CD4-positive, alpha-beta memory T cell (primary cell): ENCODE data around the gene LRRTM2. TPM values are rescaled to one million over a fixed set of nuclear protein-coding genes. Genes with fewer than 3 reads are reported as not detected.
"Not testable (repeated sequence)": the region's sequence is repeated elsewhere in the genome, so short reads cannot be mapped to it uniquely, and the experiment has no call there.

Experiments used
- CTCF ChIA-PET: fragments of 350-600 bp; sonication (Branson Sonifier 250); formaldehyde crosslinking; loops from one replicate; lab custom pipeline; 2021; ENCODE audit warnings: inconsistent platforms; ENCODE audit not compliant: partially characterized antibody; lab: Charles Lee
- POLR2A ChIA-PET: fragments of 350-600 bp; sonication (Branson Sonifier 250); formaldehyde crosslinking; loops from one replicate; lab custom pipeline; 2021; ENCODE audit not compliant: partially characterized antibody; lab: Charles Lee
- DNase-seq, 5 donors: peaks; one replicate each; pipeline versions ENCODE4 v3.0.0 to v3.0.0-alpha.2; 2020 to 2022; ENCODE audit warnings: mixed read lengths in 1 of 5
- H3K27ac ChIP-seq: one replicate; pipeline ENCODE4 v1.7.0; 2013; ENCODE audit warnings: low read depth, low read length
- H3K27me3 ChIP-seq: 2 replicates; pipeline ENCODE4 v1.7.0; 2013; ENCODE audit warnings: mild to moderate bottlenecking, low read length, moderate library complexity; ENCODE audit not compliant: insufficient read depth
- H3K36me3 ChIP-seq: 2 replicates; pipeline ENCODE4 v1.7.0; 2013; ENCODE audit warnings: mild to moderate bottlenecking, low read length, moderate library complexity; ENCODE audit not compliant: insufficient read depth
- H3K4me1 ChIP-seq: 2 replicates; pipeline ENCODE4 v1.7.0; 2013; ENCODE audit warnings: mild to moderate bottlenecking, low read length, moderate library complexity; ENCODE audit not compliant: insufficient read depth
- H3K4me3 ChIP-seq, 2 donors: one replicate each; pipeline ENCODE4 v1.7.0; 2013; ENCODE audit warnings: low read length in 2 of 2, mild to moderate bottlenecking in 1 of 2
- H3K9me3 ChIP-seq, 2 donors: one replicate each; pipeline ENCODE4 v1.7.0; 2013; ENCODE audit warnings: low read length in 2 of 2, control low read depth in 1 of 2; ENCODE audit not compliant: control insufficient read depth in 1 of 2
- H3K27ac Mint-ChIP-seq, 7 donors: one replicate each; pipeline ENCODE4 v1.8.0; 2020 to 2021; ENCODE audit warnings: mixed read lengths in 7 of 7, mild to moderate bottlenecking in 6 of 7, inconsistent platforms in 3 of 7, moderate library complexity in 3 of 7
- H3K27me3 Mint-ChIP-seq, 2 donors: one replicate each; pipeline ENCODE4 v1.8.0; 2020 to 2021; ENCODE audit warnings: mixed read lengths in 2 of 2
- H3K36me3 Mint-ChIP-seq, 2 donors: one replicate each; pipeline ENCODE4 v1.8.0; 2020 to 2021; ENCODE audit warnings: mixed read lengths in 2 of 2, inconsistent platforms in 1 of 2, mild to moderate bottlenecking in 1 of 2
- H3K4me1 Mint-ChIP-seq, 4 donors: one replicate each; pipeline ENCODE4 v1.8.0; 2020 to 2021; ENCODE audit warnings: mixed read lengths in 4 of 4, mild to moderate bottlenecking in 1 of 4
- H3K4me3 Mint-ChIP-seq, 8 donors: one replicate each; pipeline ENCODE4 v1.8.0; 2020 to 2021; ENCODE audit warnings: mixed read lengths in 8 of 8, mild to moderate bottlenecking in 7 of 8, moderate library complexity in 6 of 8, inconsistent platforms in 3 of 8
- H3K9me3 Mint-ChIP-seq, 8 donors: one replicate each; pipeline ENCODE4 v1.8.0; 2020 to 2021; ENCODE audit warnings: mixed read lengths in 8 of 8, mild to moderate bottlenecking in 5 of 8, inconsistent platforms in 3 of 8, moderate library complexity in 1 of 8
- intact Hi-C: fragments of 100-400 bp; cut with micrococcal nuclease; formaldehyde crosslinking; loops from one replicate; pipeline ENCODE4 v1.15.1; 2023
- polyA plus RNA-seq, 2 donors: library from polyadenylated mRNA; unstranded; fragments of 300-500 nt; fragmentation: Illumina TruSeq; gene quantifications; one replicate each; pipeline ENCODE4 v1.2.3, GENCODE V29; 2021
- total RNA-seq, 2 experiments: library from RNA; stranded (reverse); gene quantifications; one replicate each; pipeline ENCODE4 v1.2.3, GENCODE V29; 2021

The LRRTM2 gene
- total and polyA plus RNA-seq, 4 experiments from 2014 or later, result not detected

- H3K27ac Mint-ChIP-seq, result no peak overlapping the region
- no peak for DNase-seq
- ChIA-PET CTCF (no interaction called here), POLR2A (no interaction called here)
- no peaks in the 10 kb centered on the region for H3K9me3 ChIP-seq
- H3K4me1 ChIP-seq, result no peaks in the 10 kb centered on the region
- H3K27me3 ChIP-seq, result no peaks in the 10 kb centered on the region
- intact Hi-C loops, result no loop called here
- H3K36me3 Mint-ChIP-seq, result no peaks in the 10 kb centered on the region
- H3K27ac ChIP-seq, result no peak overlapping the region
- no peaks in the 10 kb centered on the region for H3K9me3 Mint-ChIP-seq
- H3K36me3 ChIP-seq, result no peaks in the 10 kb centered on the region
- no peak overlapping the region for H3K4me3 Mint-ChIP-seq
- no peaks in the 10 kb centered on the region for H3K4me1 Mint-ChIP-seq
- no peaks in the 10 kb centered on the region for H3K27me3 Mint-ChIP-seq
- H3K4me3 ChIP-seq, result no peak overlapping the region
These were observed 33.6 kb downstream of the LRRTM2 start for GRCh38 chr5:138841531-138841930.

- H3K27me3 Mint-ChIP-seq, result no peaks in the 10 kb centered on the region
- no peak overlapping the region for H3K4me3 Mint-ChIP-seq
- CTCF ChIA-PET, result interaction anchor here (0.9 kb wide), 2 partner anchors 8 to 15 kb away, joined by 4 to 6 read pairs; no protein-coding TSS in a partner anchor
- Histone ChIP-seq H3K4me3 (no peak overlapping the region), H3K36me3 (no peaks in the 10 kb centered on the region), H3K27me3 (no peaks in the 10 kb centered on the region), H3K9me3 (no peaks in the 10 kb centered on the region), H3K4me1 (no peaks in the 10 kb centered on the region), H3K27ac (no peak overlapping the region)
- POLR2A ChIA-PET, result no interaction called here
- H3K4me1 Mint-ChIP-seq, result no peaks in the 10 kb centered on the region
- no peak for DNase-seq
- intact Hi-C loops, result no loop called here
- H3K9me3 Mint-ChIP-seq, result no peaks in the 10 kb centered on the region
- no peak overlapping the region for H3K27ac Mint-ChIP-seq
- no peaks in the 10 kb centered on the region for H3K36me3 Mint-ChIP-seq
These were observed 35.0 kb downstream of the LRRTM2 start for GRCh38 chr5:138840103-138840502.

- DNase-seq, result no peak
- H3K9me3 Mint-ChIP-seq, result no peaks in the 10 kb centered on the region
- CTCF ChIA-PET, result interaction anchor here (1.8 kb wide), 1 partner anchor 12 kb away, joined by 9 read pairs; no protein-coding TSS in a partner anchor
These were observed 38.0 kb downstream of the LRRTM2 start for GRCh38 chr5:138837160-138837559.

GRCh38 chr5:138834853-138835252 is 40.3 kb downstream of the LRRTM2 start:
- H3K4me1 Mint-ChIP-seq, H3K36me3 Mint-ChIP-seq, DNase-seq, H3K27me3 Mint-ChIP-seq, H3K27ac Mint-ChIP-seq, H3K27ac ChIP-seq, H3K4me1 ChIP-seq, H3K4me3 ChIP-seq, CTCF ChIA-PET, H3K4me3 Mint-ChIP-seq, H3K9me3 Mint-ChIP-seq, intact Hi-C loops, POLR2A ChIA-PET, H3K9me3 ChIP-seq, H3K27me3 ChIP-seq, H3K36me3 ChIP-seq: not testable (repeated sequence)

More at GRCh38 chr5:138837160-138837559, 38.0 kb downstream of the LRRTM2 start:
- Mint-ChIP-seq H3K27me3 (no peaks in the 10 kb centered on the region), H3K36me3 (no peaks in the 10 kb centered on the region), H3K4me1 (peaks cover 0 to 4% (median 2%) of the 10 kb centered on the region in 4 donors), H3K27ac (no peak overlapping the region), H3K4me3 (no peak overlapping the region)
- intact Hi-C loops, result no loop called here
- Histone ChIP-seq H3K4me1 (no peaks in the 10 kb centered on the region), H3K36me3 (no peaks in the 10 kb centered on the region), H3K27me3 (no peaks in the 10 kb centered on the region), H3K9me3 (no peaks in the 10 kb centered on the region), H3K27ac (no peak overlapping the region), H3K4me3 (no peak overlapping the region)
- POLR2A ChIA-PET, result no interaction called here

- H3K36me3 Mint-ChIP-seq, result peaks cover 2 to 3% of the 10 kb centered on the region in 2 donors
- no peaks in the 10 kb centered on the region for H3K36me3 ChIP-seq
- ChIA-PET POLR2A (no interaction called here), CTCF (interaction anchor here (1.0 kb wide), 1 partner anchor 9 kb away, joined by 4 read pairs; no protein-coding TSS in a partner anchor)
- intact Hi-C loops, result no loop called here
- no peak overlapping the region for H3K27ac ChIP-seq
- no peak overlapping the region for H3K4me3 Mint-ChIP-seq
- no peaks in the 10 kb centered on the region for H3K4me1 ChIP-seq
- H3K9me3 Mint-ChIP-seq, result no peaks in the 10 kb centered on the region
- H3K27me3 Mint-ChIP-seq, result no peaks in the 10 kb centered on the region
- DNase-seq, result no peak
- no peak overlapping the region for H3K4me3 ChIP-seq
- H3K4me1 Mint-ChIP-seq, result peaks cover 0 to 8% (median 6%) of the 10 kb centered on the region in 4 donors
- no peak overlapping the region for H3K27ac Mint-ChIP-seq
- H3K9me3 ChIP-seq, result no peaks in the 10 kb centered on the region
- H3K27me3 ChIP-seq, result no peaks in the 10 kb centered on the region
These were observed 41.2 kb downstream of the LRRTM2 start for GRCh38 chr5:138833726-138834480.

- no peaks in the 10 kb centered on the region for H3K9me3 Mint-ChIP-seq
- H3K4me3 Mint-ChIP-seq, result no peak overlapping the region
- CTCF ChIA-PET, result no interaction called here
- Histone ChIP-seq H3K36me3 (no peaks in the 10 kb centered on the region), H3K9me3 (no peaks in the 10 kb centered on the region), H3K27me3 (no peaks in the 10 kb centered on the region), H3K4me1 (no peaks in the 10 kb centered on the region), H3K27ac (no peak overlapping the region), H3K4me3 (no peak overlapping the region)
- H3K4me1 Mint-ChIP-seq, result peaks cover 0 to 8% (median 6%) of the 10 kb centered on the region in 4 donors
- POLR2A ChIA-PET, result no interaction called here
- peaks cover 2 to 7% of the 10 kb centered on the region in 2 donors for H3K36me3 Mint-ChIP-seq
- H3K27me3 Mint-ChIP-seq, result no peaks in the 10 kb centered on the region
- H3K27ac Mint-ChIP-seq, result no peak overlapping the region
- intact Hi-C loops, result no loop called here
- DNase-seq, result no peak
These were observed 42.1 kb downstream of the LRRTM2 start for GRCh38 chr5:138833080-138833479.

GRCh38 chr5:138832218-138832617 is 42.9 kb downstream of the LRRTM2 start:
- Mint-ChIP-seq H3K27ac (no peak overlapping the region), H3K4me3 (no peak overlapping the region), H3K27me3 (no peaks in the 10 kb centered on the region), H3K9me3 (no peaks in the 10 kb centered on the region), H3K36me3 (peaks cover 6 to 15% of the 10 kb centered on the region in 2 donors), H3K4me1 (peaks cover 0 to 8% (median 6%) of the 10 kb centered on the region in 4 donors)
- DNase-seq, result no peak
- Histone ChIP-seq H3K27ac (no peak overlapping the region), H3K36me3 (no peaks in the 10 kb centered on the region), H3K4me1 (no peaks in the 10 kb centered on the region), H3K27me3 (no peaks in the 10 kb centered on the region), H3K9me3 (no peaks in the 10 kb centered on the region), H3K4me3 (no peak overlapping the region)
- intact Hi-C loops, result no loop called here
- CTCF ChIA-PET, result no interaction called here
- POLR2A ChIA-PET, result no interaction called here
